Measurements from ENCODE around the gene CCP110.

- TF ChIP-seq, protein P1, sequence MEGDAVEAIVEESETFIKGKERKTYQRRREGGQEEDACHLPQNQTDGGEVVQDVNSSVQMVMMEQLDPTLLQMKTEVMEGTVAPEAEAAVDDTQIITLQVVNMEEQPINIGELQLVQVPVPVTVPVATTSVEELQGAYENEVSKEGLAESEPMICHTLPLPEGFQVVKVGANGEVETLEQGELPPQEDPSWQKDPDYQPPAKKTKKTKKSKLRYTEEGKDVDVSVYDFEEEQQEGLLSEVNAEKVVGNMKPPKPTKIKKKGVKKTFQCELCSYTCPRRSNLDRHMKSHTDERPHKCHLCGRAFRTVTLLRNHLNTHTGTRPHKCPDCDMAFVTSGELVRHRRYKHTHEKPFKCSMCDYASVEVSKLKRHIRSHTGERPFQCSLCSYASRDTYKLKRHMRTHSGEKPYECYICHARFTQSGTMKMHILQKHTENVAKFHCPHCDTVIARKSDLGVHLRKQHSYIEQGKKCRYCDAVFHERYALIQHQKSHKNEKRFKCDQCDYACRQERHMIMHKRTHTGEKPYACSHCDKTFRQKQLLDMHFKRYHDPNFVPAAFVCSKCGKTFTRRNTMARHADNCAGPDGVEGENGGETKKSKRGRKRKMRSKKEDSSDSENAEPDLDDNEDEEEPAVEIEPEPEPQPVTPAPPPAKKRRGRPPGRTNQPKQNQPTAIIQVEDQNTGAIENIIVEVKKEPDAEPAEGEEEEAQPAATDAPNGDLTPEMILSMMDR (IDR thresholded peaks at IDR 0.05), result no peak
- no peak for TF ChIP-seq ZFX (IDR thresholded peaks at IDR 0.05; ENCODE audit: borderline replicate concordance)
Measured at GRCh38 chr16:19582050-19582831, 58.5 kb downstream of the CCP110 start.
